Mucosa of stomach (tissue), 1 donor: ENCODE data around the gene PCSK6.
"Not testable (repeated sequence)": the region's sequence is repeated elsewhere in the genome, so short reads cannot be mapped to it uniquely, and the experiment has no call there.

Source experiments
- H3K27me3 ChIP-seq: one replicate; pipeline ENCODE4 v1.7.0; 2013; ENCODE audit warnings: mild to moderate bottlenecking, low read length; ENCODE audit not compliant: control insufficient read depth, insufficient read depth
- H3K36me3 ChIP-seq: one replicate; pipeline ENCODE4 v1.7.0; 2013; ENCODE audit warnings: low read length; ENCODE audit not compliant: control insufficient read depth, insufficient read depth
- H3K4me1 ChIP-seq: one replicate; pipeline ENCODE4 v1.7.0; 2013; ENCODE audit warnings: mild to moderate bottlenecking, low read length; ENCODE audit not compliant: control insufficient read depth, insufficient read depth
- H3K4me3 ChIP-seq: one replicate; pipeline ENCODE4 v1.7.0; 2013; ENCODE audit warnings: low read length
- H3K9ac ChIP-seq: one replicate; pipeline ENCODE4 v1.7.0; 2013; ENCODE audit warnings: mild to moderate bottlenecking, low read length, moderate library complexity
- H3K9me3 ChIP-seq: one replicate; pipeline ENCODE4 v1.7.0; 2013; ENCODE audit warnings: mild to moderate bottlenecking, low read length, moderate library complexity; ENCODE audit not compliant: control insufficient read depth
- donor health status: Pancreatic carcinoma.

The PCSK6 gene

DNA sequence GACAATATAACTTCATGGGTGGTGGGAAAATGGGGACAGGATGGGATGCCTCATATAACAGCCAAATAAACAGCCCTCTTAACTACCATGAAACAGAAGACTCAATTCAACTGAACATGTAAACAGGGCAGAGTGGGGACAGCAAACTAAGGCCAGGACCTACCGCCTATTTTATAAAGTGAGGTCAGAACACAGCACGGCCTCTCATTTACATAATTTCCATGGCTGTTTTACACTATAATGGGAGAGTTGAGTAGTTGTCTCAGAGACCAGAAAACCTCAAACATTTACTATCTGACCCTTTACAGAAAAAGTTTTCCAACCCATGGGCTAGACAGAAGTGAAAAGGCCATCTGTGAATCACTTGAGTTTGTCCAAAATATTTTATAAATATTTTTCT is 137.8 kb downstream of the PCSK6 start:
- Histone ChIP-seq H3K27me3 (no peaks in the 10 kb centered on the region), H3K4me1 (peaks cover 29% of the 10 kb centered on the region), H3K9ac (no peak overlapping the region), H3K36me3 (no peaks in the 10 kb centered on the region), H3K9me3 (no peaks in the 10 kb centered on the region), H3K4me3 (no peak overlapping the region)

DNA sequence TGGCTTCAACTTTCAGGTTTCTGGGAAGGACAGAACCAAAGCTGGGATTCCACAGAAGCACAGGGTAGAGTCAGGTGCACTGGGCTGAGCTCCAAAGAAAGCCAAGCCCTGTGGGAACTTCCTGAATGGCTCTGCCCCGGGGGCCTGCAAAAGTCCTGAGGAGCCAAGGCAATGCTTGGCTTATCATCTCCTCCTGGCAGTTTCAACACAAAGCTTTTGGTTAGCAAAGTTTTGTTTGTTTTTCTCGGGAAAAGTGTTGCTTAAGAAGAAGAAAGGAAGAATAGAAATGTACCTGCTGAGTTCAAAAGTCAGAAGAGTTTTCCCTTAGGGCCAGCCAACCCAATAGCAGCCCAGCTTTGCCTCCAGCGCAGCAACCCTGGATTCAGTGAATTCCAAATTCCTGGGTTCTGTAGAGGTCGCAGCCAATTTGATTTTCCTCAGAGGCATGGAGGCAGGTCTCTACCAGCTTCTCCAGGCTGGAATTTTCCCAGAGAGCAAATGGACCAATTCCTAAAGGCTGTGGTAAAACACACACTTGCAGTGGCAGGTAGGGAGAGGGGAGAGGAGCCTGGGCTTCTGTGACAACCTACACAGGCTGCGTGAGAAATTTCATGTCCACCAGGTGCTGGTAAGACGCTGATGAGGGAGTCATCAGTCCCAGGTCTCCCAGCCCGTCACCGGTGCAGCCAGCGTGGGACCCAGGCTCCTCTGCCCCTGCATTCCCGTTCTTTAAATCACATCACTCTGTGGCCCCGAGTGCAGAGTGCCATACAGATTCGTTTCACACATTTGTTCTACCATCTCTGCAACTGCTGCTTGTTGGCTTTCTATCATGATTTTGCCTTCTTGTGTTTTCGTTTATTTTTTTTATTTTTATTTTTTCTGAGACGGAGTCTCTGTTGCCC is 140.2 kb downstream of the PCSK6 start:
- Histone ChIP-seq H3K9ac (no peak overlapping the region), H3K27me3 (no peaks in the 10 kb centered on the region), H3K36me3 (no peaks in the 10 kb centered on the region), H3K4me3 (no peak overlapping the region), H3K9me3 (no peaks in the 10 kb centered on the region), H3K4me1 (peaks cover 29% of the 10 kb centered on the region)

DNA sequence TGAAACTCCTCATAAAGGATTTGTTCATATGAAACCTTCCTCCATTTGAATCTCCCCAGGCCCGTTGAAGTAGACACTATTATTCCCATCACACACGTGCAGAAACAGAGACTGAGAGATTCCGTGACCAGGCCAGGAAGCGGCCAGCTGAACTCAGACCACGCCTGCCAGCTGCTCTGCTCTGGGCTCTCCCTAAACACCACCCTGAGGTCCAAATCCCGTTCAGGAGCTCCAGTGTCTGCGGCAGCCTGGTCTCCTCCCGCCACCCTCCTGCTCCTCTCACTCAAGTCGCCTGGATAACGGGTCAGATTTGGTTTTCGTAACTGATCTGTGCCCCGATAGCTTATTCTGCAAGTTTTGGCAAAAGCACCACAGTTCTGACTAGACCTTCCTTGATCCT is 140.9 kb downstream of the PCSK6 start:
- Histone ChIP-seq H3K4me1 (peaks cover 29% of the 10 kb centered on the region), H3K36me3 (no peaks in the 10 kb centered on the region), H3K27me3 (no peaks in the 10 kb centered on the region), H3K4me3 (no peak overlapping the region), H3K9me3 (no peaks in the 10 kb centered on the region), H3K9ac (no peak overlapping the region)

DNA sequence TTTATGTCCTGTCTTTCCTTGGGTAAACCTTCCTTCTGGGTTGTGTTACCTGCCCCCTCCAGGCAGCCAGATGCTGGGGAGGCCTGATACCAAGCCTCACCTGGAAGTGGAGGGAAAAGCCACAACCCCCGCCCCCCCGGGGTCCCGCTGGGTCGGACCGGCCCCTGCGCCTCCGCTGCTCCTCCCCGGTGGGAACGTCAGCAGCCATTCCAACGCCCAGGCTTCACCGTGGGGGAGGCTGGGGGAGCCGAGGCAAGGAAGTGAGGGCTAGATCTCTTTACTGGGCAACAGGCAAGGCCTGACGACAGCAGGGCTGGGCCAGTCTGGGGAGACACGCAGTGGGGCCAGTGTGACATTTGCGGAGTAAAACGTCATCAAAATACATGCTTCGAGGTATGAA is 141.5 kb downstream of the PCSK6 start:
- no peaks in the 10 kb centered on the region for H3K27me3 ChIP-seq
- H3K9ac ChIP-seq, result no peak overlapping the region
- no peak overlapping the region for H3K4me3 ChIP-seq
- no peaks in the 10 kb centered on the region for H3K9me3 ChIP-seq
- H3K4me1 ChIP-seq, result peaks cover 29% of the 10 kb centered on the region
- no peaks in the 10 kb centered on the region for H3K36me3 ChIP-seq

DNA sequence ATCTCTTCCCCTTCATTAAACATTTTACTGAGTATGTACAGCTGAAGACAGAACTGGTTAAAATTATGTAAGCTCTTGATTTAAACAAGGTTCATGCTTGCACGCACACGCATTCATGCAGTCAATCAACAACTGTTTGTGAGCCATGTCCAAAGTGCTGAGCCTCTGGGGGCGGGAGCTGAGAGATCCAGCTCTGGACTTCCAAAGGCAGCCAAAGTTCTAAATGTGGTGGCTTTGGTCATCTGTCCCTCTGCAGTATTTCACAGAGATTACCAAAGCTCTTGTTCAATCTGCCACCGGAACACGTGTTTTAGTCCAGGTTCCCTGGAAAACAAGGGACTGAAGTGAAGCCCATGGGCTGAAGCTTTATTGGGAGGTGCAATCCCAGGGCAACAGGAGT is 142.1 kb downstream of the PCSK6 start:
- H3K4me1 ChIP-seq, result peaks cover 29% of the 10 kb centered on the region
- H3K4me3 ChIP-seq, result no peak overlapping the region
- no peaks in the 10 kb centered on the region for H3K27me3 ChIP-seq
- H3K36me3 ChIP-seq, result no peaks in the 10 kb centered on the region
- H3K9ac ChIP-seq, result no peak overlapping the region
- H3K9me3 ChIP-seq, result no peaks in the 10 kb centered on the region

DNA sequence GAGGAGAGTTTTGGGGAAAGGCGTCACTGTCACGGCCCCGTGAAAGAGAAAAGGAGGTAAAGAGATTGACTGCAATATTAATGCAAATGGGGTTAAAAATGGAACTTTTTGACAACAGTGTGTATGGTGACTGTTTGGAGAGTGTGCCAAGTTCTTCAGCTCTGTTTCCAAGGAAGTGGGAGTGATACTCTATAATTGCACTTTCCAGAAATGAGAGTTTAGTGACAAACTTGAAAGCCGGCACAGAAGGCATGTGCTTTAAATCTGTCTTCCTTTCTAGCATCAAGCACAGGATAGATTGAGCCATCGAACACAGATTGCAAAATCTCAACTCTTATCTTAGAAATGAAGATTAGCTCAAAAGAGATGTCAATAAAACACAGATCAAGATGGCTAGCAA is 142.6 kb downstream of the PCSK6 start:
- Histone ChIP-seq H3K4me1 (peaks cover 29% of the 10 kb centered on the region), H3K9ac (no peak overlapping the region), H3K36me3 (no peaks in the 10 kb centered on the region), H3K9me3 (no peaks in the 10 kb centered on the region), H3K4me3 (no peak overlapping the region), H3K27me3 (no peaks in the 10 kb centered on the region)

DNA sequence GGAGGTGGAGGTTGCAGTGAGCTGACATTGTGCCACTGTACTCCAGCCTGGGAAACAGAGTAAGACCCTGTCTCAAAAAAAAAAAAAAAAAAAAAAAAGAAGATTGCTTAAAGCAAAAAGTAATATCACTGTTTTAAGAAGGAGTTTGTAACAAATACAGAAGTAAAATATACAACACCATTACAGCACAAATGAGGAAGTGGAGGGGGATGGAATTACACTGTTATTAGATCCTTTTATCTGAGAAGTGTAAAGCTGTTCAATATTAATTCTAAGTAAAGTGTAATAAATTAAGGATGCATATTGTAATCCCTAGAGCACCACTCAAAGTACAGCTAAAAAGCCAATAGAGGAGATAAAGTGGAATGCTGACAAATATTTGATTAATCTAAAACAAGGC is 147.5 kb downstream of the PCSK6 start:
- Histone ChIP-seq H3K9me3 (no peaks in the 10 kb centered on the region), H3K4me3 (no peak overlapping the region), H3K36me3 (no peaks in the 10 kb centered on the region), H3K9ac (no peak overlapping the region), H3K27me3 (no peaks in the 10 kb centered on the region), H3K4me1 (peaks cover 4% of the 10 kb centered on the region)

DNA sequence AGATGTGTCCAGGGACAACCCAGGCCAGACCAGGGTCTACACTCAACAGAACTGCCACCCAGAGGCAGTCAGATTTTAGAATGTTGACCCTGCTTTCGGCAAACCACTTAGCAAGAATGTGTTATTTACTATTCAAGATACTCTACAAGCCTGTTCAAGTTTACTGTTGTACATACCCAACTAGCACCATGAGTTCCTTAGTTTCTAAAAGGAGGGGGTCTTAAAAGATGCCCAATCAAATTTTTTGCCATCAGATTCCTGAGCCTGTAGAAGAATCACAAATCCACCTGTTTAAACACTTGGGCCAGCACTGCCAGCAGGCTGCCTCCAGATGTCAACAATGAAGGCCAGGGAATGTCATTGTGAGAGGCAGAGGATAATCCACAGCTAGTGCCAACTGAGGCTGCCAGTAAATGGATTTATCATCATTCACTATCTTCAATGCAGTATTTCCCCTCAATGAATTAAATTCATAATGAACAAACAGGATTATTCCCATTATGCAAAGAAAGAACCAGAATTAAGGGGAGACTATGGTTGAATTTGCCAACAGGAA is 150.9 kb downstream of the PCSK6 start:
- no peaks in the 10 kb centered on the region for H3K9me3 ChIP-seq
- H3K27me3 ChIP-seq, result no peaks in the 10 kb centered on the region
- H3K36me3 ChIP-seq, result no peaks in the 10 kb centered on the region

DNA sequence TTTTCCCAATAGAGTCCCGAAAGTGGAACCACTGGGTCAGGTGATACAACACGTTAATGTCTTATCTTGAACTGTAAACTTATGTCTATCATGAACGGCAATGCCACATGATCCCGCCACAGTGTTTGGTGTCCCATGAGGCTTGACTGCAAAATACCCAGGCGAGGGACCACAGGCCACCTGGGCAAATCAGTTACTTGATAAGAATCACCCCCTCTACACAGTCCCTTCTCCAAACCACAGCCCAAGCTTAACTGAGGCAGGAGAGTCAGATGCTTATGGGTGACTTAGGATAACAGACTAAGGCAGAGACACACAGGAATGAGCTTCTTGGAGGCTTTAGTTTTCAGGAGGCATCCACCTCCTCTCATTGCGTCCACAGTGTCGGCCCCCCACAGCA is 151.5 kb downstream of the PCSK6 start:
- H3K4me1 ChIP-seq, result no peaks in the 10 kb centered on the region
- H3K36me3 ChIP-seq, result no peaks in the 10 kb centered on the region
- H3K4me3 ChIP-seq, result no peak overlapping the region
- no peaks in the 10 kb centered on the region for H3K27me3 ChIP-seq
- no peaks in the 10 kb centered on the region for H3K9me3 ChIP-seq
- no peak overlapping the region for H3K9ac ChIP-seq

More for the DNA sequence above, 150.9 kb downstream of the PCSK6 start:
- H3K4me1 ChIP-seq, result no peaks in the 10 kb centered on the region
- no peak overlapping the region for H3K4me3 ChIP-seq
- H3K9ac ChIP-seq, result no peak overlapping the region

DNA sequence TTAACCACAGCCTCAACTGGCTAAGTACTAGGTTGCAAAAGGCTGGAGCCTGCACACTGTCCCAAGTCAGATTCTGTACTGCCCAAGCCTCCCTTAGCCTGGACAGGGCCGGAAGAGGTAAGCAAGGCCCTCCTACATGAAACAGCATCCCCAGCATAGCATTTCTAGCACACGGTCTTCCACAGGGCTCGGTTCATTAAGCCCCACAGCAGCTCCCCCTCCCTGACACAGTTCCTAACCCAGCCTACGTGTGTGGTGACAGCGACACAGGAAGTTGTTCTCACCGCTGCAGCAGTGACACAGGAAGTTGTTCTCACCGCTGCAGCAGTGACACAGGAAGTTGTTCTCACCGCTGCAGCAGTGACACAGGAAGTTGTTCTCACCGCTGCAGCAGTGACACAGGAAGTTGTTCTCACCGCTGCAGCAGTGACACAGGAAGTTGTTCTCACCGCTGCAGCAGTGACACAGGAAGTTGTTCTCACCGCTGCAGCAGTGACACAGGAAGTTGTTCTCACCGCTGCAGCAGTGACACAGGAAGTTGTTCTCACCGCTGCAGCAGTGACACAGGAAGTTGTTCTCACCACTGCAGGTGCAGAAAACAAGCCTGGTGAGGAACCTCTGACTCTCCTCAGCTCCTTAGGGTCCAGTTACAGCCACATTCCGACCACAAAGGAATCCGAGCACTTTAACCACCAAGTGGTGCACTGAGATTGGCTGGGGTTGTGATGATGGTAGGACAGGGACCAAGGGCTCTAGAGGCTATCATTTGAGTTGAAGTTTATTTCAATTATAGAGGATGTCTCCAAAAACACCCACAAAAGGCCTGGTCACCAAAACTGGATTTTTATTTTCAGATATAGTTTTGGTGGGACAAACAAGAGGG is 155.4 kb downstream of the PCSK6 start:
- not testable (repeated sequence) for H3K4me3 ChIP-seq, H3K9me3 ChIP-seq, H3K36me3 ChIP-seq, H3K9ac ChIP-seq, H3K4me1 ChIP-seq, H3K27me3 ChIP-seq

DNA sequence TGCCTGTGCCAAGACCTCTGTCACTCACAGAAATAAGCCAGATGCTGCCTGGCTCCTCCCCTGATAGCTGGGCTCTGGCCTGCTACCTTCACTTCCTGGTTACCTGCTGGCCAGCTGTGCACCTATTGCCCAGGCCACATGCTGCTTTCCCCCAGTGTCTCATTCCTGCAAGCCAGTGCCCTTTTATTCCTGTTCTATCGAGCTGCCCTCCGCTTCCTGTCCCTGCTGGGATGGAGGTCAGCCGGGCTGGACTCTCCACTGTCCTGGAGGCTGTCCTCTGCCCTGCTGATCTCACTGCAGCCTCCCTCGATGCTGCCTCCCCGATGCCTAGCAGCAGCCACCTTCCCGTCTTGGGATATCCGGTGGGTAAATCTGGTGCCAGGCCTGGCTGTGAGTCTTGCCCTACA is 157.4 kb downstream of the PCSK6 start:
- Histone ChIP-seq H3K4me1 (no peaks in the 10 kb centered on the region), H3K27me3 (no peaks in the 10 kb centered on the region), H3K4me3 (no peak overlapping the region), H3K9ac (no peak overlapping the region), H3K36me3 (no peaks in the 10 kb centered on the region), H3K9me3 (no peaks in the 10 kb centered on the region)

DNA sequence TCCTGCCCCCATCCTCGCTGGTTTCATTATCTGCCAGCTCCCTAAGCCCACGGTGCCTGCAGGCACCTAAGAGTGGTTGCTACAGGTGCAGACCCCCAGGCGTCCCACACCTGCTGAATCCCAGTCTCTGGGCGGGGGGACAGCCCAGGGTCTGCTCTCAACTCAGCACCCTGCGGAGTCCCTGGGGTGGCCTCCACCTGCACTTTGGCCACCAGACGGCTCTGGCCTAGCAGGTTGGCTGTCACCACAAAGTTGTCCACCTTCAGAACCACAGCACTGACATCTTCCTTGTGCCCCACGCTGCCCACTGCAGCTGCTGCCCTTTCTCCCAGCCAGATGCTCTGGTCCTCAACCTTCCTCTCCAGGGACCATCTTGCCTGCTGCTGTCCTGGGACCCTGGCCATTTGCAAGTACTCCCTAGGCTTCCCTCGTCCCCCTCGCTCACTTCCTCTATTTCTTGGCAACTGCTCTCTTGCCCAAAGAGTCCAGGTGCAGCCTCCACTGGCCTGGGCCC is 159.6 kb downstream of the PCSK6 start:
- Histone ChIP-seq H3K4me3 (no peak overlapping the region), H3K4me1 (peaks cover 4% of the 10 kb centered on the region), H3K27me3 (no peaks in the 10 kb centered on the region), H3K9me3 (no peaks in the 10 kb centered on the region), H3K36me3 (no peaks in the 10 kb centered on the region), H3K9ac (no peak overlapping the region)
